Left ventricle myocardium inferior (tissue), 1 donor: Measurements from ENCODE around the gene PTPRT. TPM values are rescaled to one million over a fixed set of nuclear protein-coding genes. Genes with fewer than 3 reads are reported as not detected.
A peak's percentile ranks its signal among the peaks of the same experiment; 100 is the strongest.

ENCODE experiments used
- DNase-seq: peaks from one replicate; pipeline ENCODE4 v3.0.0-alpha.2; 2020
- H3K27ac ChIP-seq: fragments of 200-600 bp; replicated peaks from 2 replicates; pipeline ENCODE4 v1.8.0; 2021
- H3K27me3 ChIP-seq: fragments of 200-600 bp; 2 replicates; pipeline ENCODE4 v1.8.0; 2021; ENCODE audit warnings: low read depth
- H3K36me3 ChIP-seq: fragments of 200-600 bp; 2 replicates; pipeline ENCODE4 v1.8.0; 2021
- H3K4me1 ChIP-seq: fragments of 200-600 bp; 2 replicates; pipeline ENCODE4 v1.8.0; 2021
- H3K4me3 ChIP-seq: fragments of 200-600 bp; 2 replicates; pipeline ENCODE4 v1.8.0; 2021; ENCODE audit warnings: mild to moderate bottlenecking, moderate library complexity
- H3K9me3 ChIP-seq: fragments of 200-600 bp; replicated peaks from 2 replicates; pipeline ENCODE4 v1.8.0; 2021
- CTCF ChIP-seq: fragments of 200-600 bp; IDR thresholded peaks from 2 replicates; pipeline ENCODE4 v1.8.0; 2021; ENCODE audit warnings: antibody characterized with exemption, mild to moderate bottlenecking, borderline replicate concordance
- intact Hi-C: fragments of 100-400 bp; cut with micrococcal nuclease; formaldehyde crosslinking; loops from one replicate; pipeline ENCODE4 v1.11.0; 2022
- total RNA-seq: library from RNA; stranded (reverse); fragmentation: NEBNext Ultra II Directional; extraction: Animal tissue kit (Norgen Biotek cat#: 25700); gene quantifications from one replicate; pipeline ENCODE4 v1.2.1, GENCODE V29; 2021
- donor health status: DM: no; HTN: yes; CAD: no; lungs with severe emphysema.

Gene PTPRT
- total RNA-seq, 1 donor from 2014 or later: 0.08 TPM

GRCh38 chr20:43151256-43151655, 38.5 kb downstream of the PTPRT start:
- TF ChIP-seq CTCF: no peak
- no peak for DNase-seq
- intact Hi-C loops: no loop called here

GRCh38 chr20:43140726-43141125, 49.0 kb downstream of the PTPRT start:
- DNase-seq: no peak
- Histone ChIP-seq H3K4me3 (no peak overlapping the region), H3K27ac (no peak overlapping the region), H3K27me3 (peaks cover 31% of the 10 kb centered on the region), H3K9me3 (no peaks in the 10 kb centered on the region), H3K36me3 (no peaks in the 10 kb centered on the region), H3K4me1 (no peaks in the 10 kb centered on the region)
- intact Hi-C loops: no loop called here
- no peak for TF ChIP-seq CTCF

More at GRCh38 chr20:43151256-43151655, 38.5 kb downstream of the PTPRT start:
- H3K4me1 ChIP-seq: no peaks in the 10 kb centered on the region
- no peak overlapping the region for H3K4me3 ChIP-seq
- no peaks in the 10 kb centered on the region for H3K9me3 ChIP-seq
- no peak overlapping the region for H3K27ac ChIP-seq
- peaks cover 18% of the 10 kb centered on the region for H3K27me3 ChIP-seq
- no peaks in the 10 kb centered on the region for H3K36me3 ChIP-seq

- no peak overlapping the region for H3K27ac ChIP-seq
- H3K4me1 ChIP-seq: no peaks in the 10 kb centered on the region
- peaks cover 17% of the 10 kb centered on the region for H3K27me3 ChIP-seq
- peak; percentile 17 for DNase-seq
- H3K36me3 ChIP-seq: no peaks in the 10 kb centered on the region
- H3K9me3 ChIP-seq: no peaks in the 10 kb centered on the region
- intact Hi-C loops: no loop called here
- H3K4me3 ChIP-seq: no peak overlapping the region
- no peak for TF ChIP-seq CTCF
Observed at GRCh38 chr20:43138061-43138770, 51.5 kb downstream of the PTPRT start.

GRCh38 chr20:43137160-43137559, 52.5 kb downstream of the PTPRT start:
- H3K27ac ChIP-seq: no peak overlapping the region
- intact Hi-C loops: no loop called here
- H3K36me3 ChIP-seq: no peaks in the 10 kb centered on the region
- no peaks in the 10 kb centered on the region for H3K4me1 ChIP-seq
- TF ChIP-seq CTCF: no peak
- H3K27me3 ChIP-seq: peaks cover 17% of the 10 kb centered on the region
- H3K9me3 ChIP-seq: no peaks in the 10 kb centered on the region
- H3K4me3 ChIP-seq: no peak overlapping the region
- no peak for DNase-seq

GRCh38 chr20:43124241-43124640, 65.5 kb downstream of the PTPRT start:
- intact Hi-C loops: no loop called here
- no peaks in the 10 kb centered on the region for H3K4me1 ChIP-seq
- no peak for TF ChIP-seq CTCF

More at GRCh38 chr20:43124241-43124640, 65.5 kb downstream of the PTPRT start:
- Histone ChIP-seq H3K27me3 (peaks cover 32% of the 10 kb centered on the region), H3K4me3 (no peak overlapping the region), H3K27ac (no peak overlapping the region), H3K36me3 (no peaks in the 10 kb centered on the region), H3K9me3 (no peaks in the 10 kb centered on the region)
- no peak for DNase-seq
